ENCODE results near the gene SHMT2. TPM values are rescaled to one million over a fixed set of nuclear protein-coding genes. Genes with fewer than 3 reads are reported as not detected.

Gene SHMT2
- total RNA-seq, 1 donor from 2014 or later: 63.3 TPM

DNA sequence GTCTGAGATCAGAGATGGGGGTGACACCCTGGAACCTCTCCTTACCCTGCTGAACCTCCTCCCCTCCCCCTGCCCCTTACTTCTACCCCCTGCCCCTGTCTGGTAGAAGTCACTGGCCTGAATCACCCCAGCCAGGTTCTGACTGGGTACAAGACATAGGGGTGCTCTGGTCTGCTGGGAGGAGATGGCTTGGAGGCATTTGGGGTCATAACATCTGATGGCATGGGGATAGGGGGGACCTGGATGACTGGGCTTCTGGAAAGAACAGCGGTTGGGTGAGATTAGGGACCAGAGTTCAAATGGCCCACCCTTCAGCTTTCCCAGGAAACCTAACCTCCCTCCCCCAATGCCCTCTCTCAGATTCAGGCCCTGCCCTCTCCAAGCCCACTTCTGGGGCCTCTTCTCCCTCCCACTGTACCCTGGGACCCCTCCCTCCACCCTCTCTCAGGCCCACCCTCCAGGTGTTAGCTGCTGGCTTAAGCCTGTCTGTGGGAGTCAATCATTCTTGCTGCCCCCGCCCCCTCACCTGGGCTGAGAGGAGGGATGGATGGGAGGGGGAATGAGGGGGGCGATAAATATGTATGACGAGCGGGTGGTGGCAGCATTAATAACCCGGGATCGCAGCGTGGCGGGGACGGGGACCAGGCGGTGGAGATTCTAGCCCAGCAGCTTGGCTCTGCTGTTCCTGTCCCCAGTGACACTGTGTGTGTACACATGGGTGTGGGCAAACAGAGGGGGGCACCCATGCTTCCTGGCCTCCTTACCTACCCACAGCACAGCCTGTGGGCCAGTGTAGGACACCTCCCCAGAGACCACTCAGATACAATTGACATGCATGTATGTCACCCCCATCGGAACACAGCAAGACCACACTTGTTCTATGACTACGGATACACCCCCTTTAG lies 7.0 kb upstream of the SHMT2 start:
- DNase-seq (ENCODE audit: low spot score): no peak
- no peak overlapping the region for H3K4me3 Mint-ChIP-seq (ENCODE audit: unreplicated experiment)

GRCh38 chr12:57223191-57224165 lies 6.0 kb upstream of the SHMT2 start:
- H3K27me3 Mint-ChIP-seq (ENCODE audit: unreplicated experiment): peaks cover 44% of the 10 kb centered on the region
- no peak overlapping the region for H3K4me3 Mint-ChIP-seq (ENCODE audit: unreplicated experiment)
- no peak for DNase-seq (ENCODE audit: low spot score)
- H3K36me3 Mint-ChIP-seq (ENCODE audit: low read depth, unreplicated experiment): peaks cover 12% of the 10 kb centered on the region
- H3K27ac Mint-ChIP-seq (ENCODE audit: unreplicated experiment): no peak overlapping the region
- no peaks in the 10 kb centered on the region for H3K9me3 Mint-ChIP-seq (ENCODE audit: unreplicated experiment)
- TF ChIP-seq CTCF (IDR thresholded peaks at IDR 0.05; ENCODE audit: unreplicated experiment): no peak
- H3K4me1 Mint-ChIP-seq (ENCODE audit: unreplicated experiment): peaks cover 13% of the 10 kb centered on the region

More for the DNA sequence above, 7.0 kb upstream of the SHMT2 start:
- H3K4me1 Mint-ChIP-seq (ENCODE audit: unreplicated experiment): peaks cover 10% of the 10 kb centered on the region
- peaks cover 13% of the 10 kb centered on the region for H3K36me3 Mint-ChIP-seq (ENCODE audit: low read depth, unreplicated experiment)
- no peak for TF ChIP-seq CTCF (IDR thresholded peaks at IDR 0.05; ENCODE audit: unreplicated experiment)
- no peaks in the 10 kb centered on the region for H3K9me3 Mint-ChIP-seq (ENCODE audit: unreplicated experiment)
- no peak overlapping the region for H3K27ac Mint-ChIP-seq (ENCODE audit: unreplicated experiment)
- H3K27me3 Mint-ChIP-seq (ENCODE audit: unreplicated experiment): peaks cover 47% of the 10 kb centered on the region

DNA sequence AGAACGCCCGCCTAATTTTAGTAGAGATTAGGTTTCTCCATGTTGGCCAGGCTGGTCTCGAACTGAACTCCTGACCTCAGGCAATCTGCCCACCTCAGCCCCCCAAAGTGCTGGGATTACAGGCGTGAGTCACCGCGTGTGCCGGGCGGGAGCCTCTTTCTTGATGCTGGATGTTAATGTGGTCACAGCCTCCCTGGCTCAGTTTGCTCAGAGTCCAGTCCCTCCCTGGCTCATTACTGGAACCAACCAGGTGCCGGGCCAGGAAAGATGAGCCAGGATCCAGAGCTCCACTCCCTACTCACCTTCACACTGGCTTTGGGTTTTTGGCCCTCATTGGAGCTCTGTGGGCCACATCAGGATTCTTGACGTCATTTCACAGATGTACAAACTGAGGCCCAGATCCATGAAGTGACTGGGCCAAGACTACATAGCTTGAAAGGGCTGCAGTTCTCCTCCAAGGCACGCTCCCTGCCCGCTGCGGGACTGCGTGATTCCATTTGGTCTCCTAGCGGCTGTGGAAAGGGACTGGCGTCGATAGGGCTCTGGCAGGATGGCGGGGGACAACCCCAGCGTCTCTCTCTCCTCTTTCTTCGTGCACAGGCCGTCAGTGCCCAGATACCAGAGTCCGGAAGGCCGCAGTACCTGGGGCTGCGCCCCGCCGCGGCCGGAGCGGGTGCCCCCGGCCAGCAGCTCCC lies 5.1 kb upstream of the SHMT2 start:
- peaks cover 19% of the 10 kb centered on the region for H3K4me1 Mint-ChIP-seq (ENCODE audit: unreplicated experiment)
- TF ChIP-seq CTCF (IDR thresholded peaks at IDR 0.05; ENCODE audit: unreplicated experiment): no peak

GRCh38 chr12:57224973-57225679 lies 4.4 kb upstream of the SHMT2 start:
- peaks cover 22% of the 10 kb centered on the region for H3K4me1 Mint-ChIP-seq (ENCODE audit: unreplicated experiment)
- H3K36me3 Mint-ChIP-seq (ENCODE audit: low read depth, unreplicated experiment): peaks cover 4% of the 10 kb centered on the region
- peak; percentile 87 for TF ChIP-seq CTCF (IDR thresholded peaks at IDR 0.05; ENCODE audit: unreplicated experiment)
- H3K9me3 Mint-ChIP-seq (ENCODE audit: unreplicated experiment): no peaks in the 10 kb centered on the region
- no peak overlapping the region for H3K27ac Mint-ChIP-seq (ENCODE audit: unreplicated experiment)
- H3K4me3 Mint-ChIP-seq (ENCODE audit: unreplicated experiment): no peak overlapping the region
- peak; percentile 80 for DNase-seq (ENCODE audit: low spot score)
- peaks cover 32% of the 10 kb centered on the region for H3K27me3 Mint-ChIP-seq (ENCODE audit: unreplicated experiment)

More for the DNA sequence above, 5.1 kb upstream of the SHMT2 start:
- Mint-ChIP-seq H3K4me3 (ENCODE audit: unreplicated experiment) (no peak overlapping the region), H3K27ac (ENCODE audit: unreplicated experiment) (no peak overlapping the region), H3K27me3 (ENCODE audit: unreplicated experiment) (peaks cover 36% of the 10 kb centered on the region), H3K36me3 (ENCODE audit: low read depth, unreplicated experiment) (peaks cover 4% of the 10 kb centered on the region), H3K9me3 (ENCODE audit: unreplicated experiment) (no peaks in the 10 kb centered on the region)
- no peak for DNase-seq (ENCODE audit: low spot score)
